ENCODE data around the gene ELP2. TPM values are rescaled to one million over a fixed set of nuclear protein-coding genes. Genes with fewer than 3 reads are reported as not detected.

The ELP2 gene
- total RNA-seq, 1 experiment from 2014 or later: 96.5 TPM

DNA sequence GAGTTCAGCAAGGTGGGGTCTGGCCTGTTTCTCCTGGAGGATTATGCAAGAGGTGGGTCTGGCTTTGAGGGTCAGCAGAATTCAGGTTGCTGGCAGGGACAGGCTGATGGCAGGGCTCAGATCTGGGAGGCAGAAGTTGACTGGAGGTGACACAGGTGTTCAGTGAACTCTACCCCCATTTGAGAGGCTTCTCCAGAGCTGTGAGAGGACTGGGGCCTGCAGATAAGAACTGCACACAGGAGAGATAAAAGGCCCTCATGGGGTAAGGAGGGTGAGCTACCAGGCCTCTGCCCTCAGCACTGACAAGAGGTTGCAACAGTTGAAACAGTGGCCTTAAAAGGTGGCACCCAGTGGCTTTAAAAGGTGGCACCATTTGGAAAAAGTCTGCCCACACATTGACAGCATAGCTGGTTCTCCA is 70.7 kb downstream of the ELP2 start:
- CTCF ChIA-PET: no interaction called here
- POLR2A ChIA-PET (ENCODE audit: low non-redundant PET): no interaction called here
- no peaks in the 10 kb centered on the region for H3K9me3 ChIP-seq (ENCODE audit: low read depth, low read length, poor library complexity, severe bottlenecking)
- H3K27ac ChIP-seq (ENCODE audit: low read depth, low read length, poor library complexity, severe bottlenecking): no peak overlapping the region
- no peak for TF ChIP-seq EZH2 (IDR thresholded peaks at IDR 0.05; ENCODE audit: borderline replicate concordance, low read depth, low read length, poor library complexity, severe bottlenecking)
- TF ChIP-seq, protein P1, sequence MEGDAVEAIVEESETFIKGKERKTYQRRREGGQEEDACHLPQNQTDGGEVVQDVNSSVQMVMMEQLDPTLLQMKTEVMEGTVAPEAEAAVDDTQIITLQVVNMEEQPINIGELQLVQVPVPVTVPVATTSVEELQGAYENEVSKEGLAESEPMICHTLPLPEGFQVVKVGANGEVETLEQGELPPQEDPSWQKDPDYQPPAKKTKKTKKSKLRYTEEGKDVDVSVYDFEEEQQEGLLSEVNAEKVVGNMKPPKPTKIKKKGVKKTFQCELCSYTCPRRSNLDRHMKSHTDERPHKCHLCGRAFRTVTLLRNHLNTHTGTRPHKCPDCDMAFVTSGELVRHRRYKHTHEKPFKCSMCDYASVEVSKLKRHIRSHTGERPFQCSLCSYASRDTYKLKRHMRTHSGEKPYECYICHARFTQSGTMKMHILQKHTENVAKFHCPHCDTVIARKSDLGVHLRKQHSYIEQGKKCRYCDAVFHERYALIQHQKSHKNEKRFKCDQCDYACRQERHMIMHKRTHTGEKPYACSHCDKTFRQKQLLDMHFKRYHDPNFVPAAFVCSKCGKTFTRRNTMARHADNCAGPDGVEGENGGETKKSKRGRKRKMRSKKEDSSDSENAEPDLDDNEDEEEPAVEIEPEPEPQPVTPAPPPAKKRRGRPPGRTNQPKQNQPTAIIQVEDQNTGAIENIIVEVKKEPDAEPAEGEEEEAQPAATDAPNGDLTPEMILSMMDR (conservative IDR thresholded peaks at IDR 0.05; ENCODE audit: low read depth, low read length): no peak
- no peaks in the 10 kb centered on the region for H3K4me1 ChIP-seq (ENCODE audit: insufficient read depth, low read length, poor library complexity, severe bottlenecking)
- intact Hi-C loops (cut with micrococcal nuclease; ENCODE audit: unreplicated experiment): loop anchor here (10.0 kb wide), 1 partner anchor 494 kb away; no protein-coding TSS in a partner anchor
- H3K36me3 ChIP-seq (ENCODE audit: insufficient read depth, low read length, poor library complexity, severe bottlenecking): no peaks in the 10 kb centered on the region
- no peaks in the 10 kb centered on the region for H3K27me3 ChIP-seq (replicated peaks; ENCODE audit: insufficient read depth, low read depth, low read length, poor library complexity)
- no peak for DNase-seq (ENCODE audit: low spot score)
- no peak overlapping the region for H3K4me3 ChIP-seq (ENCODE audit: low read depth, low read length, poor library complexity, severe bottlenecking)
- BruUV-seq (replicated peaks): no TSS peak

DNA sequence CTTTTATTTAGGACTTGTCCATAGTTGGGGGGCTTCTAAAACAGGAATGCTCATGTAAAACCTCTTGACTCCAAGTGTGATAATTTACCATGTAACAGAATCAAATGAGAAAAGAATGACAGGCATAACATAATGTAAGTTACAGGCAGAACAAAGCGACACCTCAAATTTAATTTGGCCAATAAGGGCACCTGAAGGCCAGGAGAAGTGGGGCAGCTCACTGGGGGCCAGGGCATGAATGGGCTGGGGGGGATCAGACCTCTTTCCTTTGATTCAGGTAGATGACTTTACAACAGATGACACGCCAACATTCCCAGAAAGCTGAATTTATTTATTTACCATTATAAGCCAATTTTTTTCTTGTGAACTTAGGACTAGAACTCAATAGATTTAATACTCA is 72.1 kb downstream of the ELP2 start:
- TF ChIP-seq, protein P1 (conservative IDR thresholded peaks at IDR 0.05; ENCODE audit: low read depth, low read length): no peak
- no peak for TF ChIP-seq EZH2 (IDR thresholded peaks at IDR 0.05; ENCODE audit: borderline replicate concordance, low read depth, low read length, poor library complexity, severe bottlenecking)
- no peaks in the 10 kb centered on the region for H3K27me3 ChIP-seq (replicated peaks; ENCODE audit: insufficient read depth, low read depth, low read length, poor library complexity)
- no peaks in the 10 kb centered on the region for H3K36me3 ChIP-seq (ENCODE audit: insufficient read depth, low read length, poor library complexity, severe bottlenecking)
- intact Hi-C loops (cut with micrococcal nuclease; ENCODE audit: unreplicated experiment): loop anchor here (10.0 kb wide), 1 partner anchor 493 kb away; no protein-coding TSS in a partner anchor
- ChIA-PET POLR2A (ENCODE audit: low non-redundant PET) (no interaction called here), CTCF (no interaction called here)
- no peak overlapping the region for H3K27ac ChIP-seq (ENCODE audit: low read depth, low read length, poor library complexity, severe bottlenecking)
- no peaks in the 10 kb centered on the region for H3K4me1 ChIP-seq (ENCODE audit: insufficient read depth, low read length, poor library complexity, severe bottlenecking)
- no peaks in the 10 kb centered on the region for H3K9me3 ChIP-seq (ENCODE audit: low read depth, low read length, poor library complexity, severe bottlenecking)
- no peak for DNase-seq (ENCODE audit: low spot score)
- BruUV-seq (replicated peaks): no TSS peak
- H3K4me3 ChIP-seq (ENCODE audit: low read depth, low read length, poor library complexity, severe bottlenecking): no peak overlapping the region

DNA sequence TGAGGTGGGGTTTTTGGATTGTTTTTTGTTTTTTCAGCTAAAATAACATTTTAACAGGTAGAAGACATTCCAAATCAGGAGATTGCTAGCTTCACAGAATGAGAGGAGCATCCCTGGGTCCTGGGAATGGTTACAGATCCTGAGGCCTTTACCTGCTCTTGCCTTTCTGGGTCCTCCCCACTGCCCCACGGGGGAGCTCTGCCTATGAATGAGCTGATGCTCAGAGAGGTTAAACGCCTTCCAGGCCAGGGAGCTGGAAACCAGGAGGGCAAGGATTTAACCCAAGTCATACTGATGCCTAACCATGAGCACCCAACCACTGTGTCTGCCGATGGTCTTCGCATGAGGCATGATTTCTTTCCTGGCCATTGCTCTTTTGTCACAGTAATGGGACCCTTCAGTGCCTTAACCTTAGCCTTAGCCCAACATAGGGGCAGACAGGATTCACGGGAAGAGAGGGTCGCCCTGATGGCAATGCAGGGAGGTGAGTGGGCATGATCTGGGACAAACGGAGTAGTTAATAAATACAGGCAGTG is 73.7 kb downstream of the ELP2 start:
- H3K27me3 ChIP-seq (replicated peaks; ENCODE audit: insufficient read depth, low read depth, low read length, poor library complexity): no peaks in the 10 kb centered on the region
- ChIA-PET CTCF (no interaction called here), POLR2A (ENCODE audit: low non-redundant PET) (no interaction called here)
- H3K4me1 ChIP-seq (ENCODE audit: insufficient read depth, low read length, poor library complexity, severe bottlenecking): no peaks in the 10 kb centered on the region
- no peak for DNase-seq (ENCODE audit: low spot score)
- intact Hi-C loops (cut with micrococcal nuclease; ENCODE audit: unreplicated experiment): loop anchor here (10.0 kb wide), 1 partner anchor 491 kb away; no protein-coding TSS in a partner anchor
- H3K4me3 ChIP-seq (ENCODE audit: low read depth, low read length, poor library complexity, severe bottlenecking): no peak overlapping the region
- BruUV-seq (replicated peaks): no TSS peak
- H3K27ac ChIP-seq (ENCODE audit: low read depth, low read length, poor library complexity, severe bottlenecking): no peak overlapping the region
- no peak for TF ChIP-seq EZH2 (IDR thresholded peaks at IDR 0.05; ENCODE audit: borderline replicate concordance, low read depth, low read length, poor library complexity, severe bottlenecking)
- TF ChIP-seq, protein P1 (conservative IDR thresholded peaks at IDR 0.05; ENCODE audit: low read depth, low read length): no peak
- peaks cover 6% of the 10 kb centered on the region for H3K9me3 ChIP-seq (ENCODE audit: low read depth, low read length, poor library complexity, severe bottlenecking)
- H3K36me3 ChIP-seq (ENCODE audit: insufficient read depth, low read length, poor library complexity, severe bottlenecking): no peaks in the 10 kb centered on the region

Measured in A673 (cell line).